GM19023 (cell line): ENCODE data around the gene PTPN7.

ENCODE experiments used
- ATAC-seq: cut with Tn5 transposase; IDR thresholded peaks from one replicate; pipeline ENCODE4 v1.9.1; 2021; ENCODE audit warnings: mild to moderate bottlenecking, moderate library complexity; ENCODE audit not compliant: unreplicated experiment

PTPN7 gene

DNA sequence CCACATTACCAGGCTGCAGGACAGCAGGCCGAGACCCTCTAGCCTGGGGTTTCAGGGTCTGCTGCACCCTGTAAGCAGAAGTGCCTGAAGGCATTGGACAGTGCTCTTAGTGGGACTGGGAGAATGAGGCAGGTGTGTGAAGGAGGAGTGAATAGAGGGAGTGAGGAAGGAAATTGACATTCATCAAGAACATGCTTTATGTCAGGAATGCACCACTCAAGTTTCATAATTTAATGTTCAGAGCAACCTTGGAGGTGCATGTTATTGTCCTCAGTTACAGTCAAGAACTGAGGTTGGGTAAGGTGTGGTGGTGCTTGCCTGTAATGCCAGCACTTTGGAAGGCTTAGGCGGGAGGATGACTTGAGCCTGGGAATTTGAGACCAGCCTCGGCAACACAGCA, 49.4 kb downstream of the PTPN7 start:
- ATAC-seq = no peak

DNA sequence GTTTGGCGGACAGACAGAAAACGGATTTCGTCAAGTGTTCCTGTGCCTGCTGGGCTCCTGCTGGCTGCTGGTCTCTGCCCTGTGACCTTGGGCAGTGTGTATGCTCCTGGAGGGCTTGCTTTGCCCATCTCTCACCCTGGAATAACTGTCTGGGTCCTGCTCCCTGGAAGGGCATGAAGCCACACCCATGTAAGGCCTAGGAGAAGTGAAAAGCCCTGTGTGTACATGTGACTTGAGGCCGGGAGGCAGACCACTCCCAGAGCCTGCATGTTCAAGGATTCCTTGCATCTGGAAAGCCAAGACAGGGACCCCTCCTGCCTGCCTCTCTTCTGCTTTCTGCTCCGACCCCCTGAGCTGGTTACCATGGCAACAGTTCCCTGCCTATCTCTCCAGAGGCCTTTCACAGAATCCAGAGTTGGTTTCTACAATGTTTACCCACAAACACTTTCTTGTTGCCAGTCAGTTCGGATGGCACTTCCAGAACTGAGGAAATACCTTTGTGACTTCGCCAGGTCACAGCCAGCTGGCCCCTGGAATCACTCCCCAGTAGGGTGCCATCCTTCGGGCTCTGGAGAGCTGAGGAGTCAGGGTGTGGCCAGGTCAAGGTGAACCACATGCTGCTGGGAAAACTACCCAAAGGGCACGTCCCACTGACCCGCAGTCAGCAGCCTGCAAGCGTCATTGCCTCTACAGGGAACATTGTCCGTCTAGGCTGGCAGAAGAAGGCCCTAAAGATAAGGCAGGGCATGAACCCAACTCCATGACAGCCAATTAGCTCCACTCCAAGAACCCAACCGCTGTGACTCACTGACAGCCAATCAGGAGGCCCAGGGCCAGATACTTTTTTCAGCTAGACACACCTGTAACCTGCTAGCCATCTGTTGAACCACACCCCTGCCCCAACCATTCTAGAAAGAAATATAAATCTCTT, 52.3 kb downstream of the PTPN7 start:
- ATAC-seq = no peak

DNA sequence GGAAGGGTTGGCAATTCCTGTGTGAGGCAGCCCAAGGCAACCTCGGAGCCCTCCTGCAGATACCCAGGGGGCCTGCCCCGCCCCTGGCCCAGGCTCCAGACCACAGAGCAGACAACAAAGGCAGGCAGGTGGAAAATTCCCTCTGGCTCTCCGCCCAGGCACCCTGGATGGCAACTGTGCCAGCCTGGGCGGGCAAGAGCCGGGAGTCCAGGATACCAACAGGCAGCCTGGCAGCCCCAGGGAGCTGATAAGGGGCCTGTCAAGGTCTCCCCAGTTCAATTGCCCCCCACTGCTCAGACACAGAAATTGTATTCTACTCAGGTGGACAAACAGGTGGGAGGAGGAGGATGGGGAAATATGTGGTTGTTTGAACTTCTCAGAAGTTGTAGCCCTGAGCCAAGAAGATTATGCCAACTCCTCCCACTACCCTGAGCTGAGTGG, 53.1 kb downstream of the PTPN7 start:
- ATAC-seq = no peak

- ATAC-seq = no peak
Measured at GRCh38 chr1:202106340-202107254, 53.8 kb downstream of the PTPN7 start.

DNA sequence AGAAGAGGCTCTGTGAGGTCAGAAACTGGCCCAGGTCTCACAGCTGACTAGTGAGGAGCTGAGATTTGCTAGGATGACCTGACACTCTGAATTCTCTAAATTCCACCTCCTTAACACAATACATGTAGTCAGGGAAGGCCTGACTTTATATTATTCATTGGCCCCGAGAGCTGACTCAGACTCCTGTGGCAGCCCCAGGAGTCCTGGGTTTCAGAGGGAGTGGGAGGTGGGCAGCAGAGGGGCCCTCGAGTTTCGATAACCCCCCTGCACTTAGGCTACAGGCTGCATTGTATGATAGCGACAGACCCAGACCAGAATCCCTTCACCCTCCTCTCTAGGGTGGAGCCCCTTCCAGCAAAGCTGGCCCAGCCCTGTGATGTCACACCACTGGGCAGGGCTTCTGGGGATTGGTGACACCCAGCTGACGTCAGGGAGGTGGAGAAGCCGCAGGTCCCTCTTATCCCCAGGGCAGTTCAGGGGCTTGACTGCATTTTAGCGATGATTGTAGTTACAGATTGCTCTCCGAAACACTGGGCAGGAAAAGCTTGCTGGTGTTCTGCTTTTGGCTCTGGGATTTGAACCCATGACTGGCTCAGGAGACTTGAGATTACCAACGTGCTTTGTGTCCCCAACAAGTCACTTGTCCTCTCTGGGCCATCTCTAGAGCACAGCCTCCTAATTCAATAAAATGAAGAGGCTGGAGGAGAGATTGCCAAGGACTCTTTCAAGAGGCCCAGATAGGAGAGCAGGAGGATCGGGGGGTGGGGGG, 54.6 kb downstream of the PTPN7 start:
- ATAC-seq = no peak

DNA sequence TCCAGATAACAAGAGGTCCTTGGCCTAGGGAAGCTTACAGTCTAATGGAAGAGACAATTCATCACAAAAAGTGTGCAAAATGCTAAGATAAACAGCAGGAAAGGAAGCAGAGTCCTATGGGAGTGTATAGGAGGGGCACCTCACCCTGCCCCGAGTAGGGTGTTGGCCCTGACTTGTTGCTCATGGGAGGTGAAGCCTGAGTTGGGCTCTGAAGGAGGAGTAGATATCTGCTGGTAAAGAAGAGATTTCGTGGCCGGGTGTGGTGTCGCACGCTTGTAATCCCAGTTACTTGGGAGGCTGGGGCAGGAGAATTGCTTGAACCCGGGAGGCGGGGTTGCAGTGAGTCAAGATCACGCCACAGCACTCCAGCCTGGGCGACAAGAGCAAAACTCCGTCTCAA, 56.3 kb downstream of the PTPN7 start:
- no peak for ATAC-seq

DNA sequence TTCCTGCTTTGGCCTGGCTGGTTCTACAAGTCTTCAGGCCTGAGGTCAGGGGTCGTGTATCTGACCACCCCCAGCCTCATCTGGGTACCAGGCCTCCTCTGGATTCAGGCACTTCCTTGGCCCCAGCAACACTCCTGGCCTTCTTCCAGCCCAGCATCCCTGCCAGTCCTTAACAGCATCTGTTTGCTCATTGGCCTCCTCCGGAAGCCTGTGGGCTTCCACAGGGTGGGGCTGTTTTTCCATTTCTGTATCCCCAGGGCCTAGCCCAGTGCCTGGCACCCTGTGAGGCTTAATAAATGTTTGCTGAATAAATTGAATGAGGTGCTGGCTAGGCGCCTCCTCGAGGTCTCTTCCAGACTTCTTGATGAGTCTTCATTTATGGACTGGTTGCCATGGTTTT, 59.2 kb downstream of the PTPN7 start:
- no peak for ATAC-seq
